Measurements from ENCODE around the gene RHO.
"Not testable (repeated sequence)": the region's sequence is repeated elsewhere in the genome, so short reads cannot be mapped to it uniquely, and the experiment has no call there.

The RHO gene

DNA sequence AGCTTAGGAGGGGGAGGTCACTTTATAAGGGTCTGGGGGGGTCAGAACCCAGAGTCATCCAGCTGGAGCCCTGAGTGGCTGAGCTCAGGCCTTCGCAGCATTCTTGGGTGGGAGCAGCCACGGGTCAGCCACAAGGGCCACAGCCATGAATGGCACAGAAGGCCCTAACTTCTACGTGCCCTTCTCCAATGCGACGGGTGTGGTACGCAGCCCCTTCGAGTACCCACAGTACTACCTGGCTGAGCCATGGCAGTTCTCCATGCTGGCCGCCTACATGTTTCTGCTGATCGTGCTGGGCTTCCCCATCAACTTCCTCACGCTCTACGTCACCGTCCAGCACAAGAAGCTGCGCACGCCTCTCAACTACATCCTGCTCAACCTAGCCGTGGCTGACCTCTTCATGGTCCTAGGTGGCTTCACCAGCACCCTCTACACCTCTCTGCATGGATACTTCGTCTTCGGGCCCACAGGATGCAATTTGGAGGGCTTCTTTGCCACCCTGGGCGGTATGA is at the start of gene RHO:
Gene RHO (plus strand): TSS at position 51 of the 512 bp plus-strand sequence. CDS start 95 bp downstream, at position 146.
- DNase-seq, result no peak

DNA sequence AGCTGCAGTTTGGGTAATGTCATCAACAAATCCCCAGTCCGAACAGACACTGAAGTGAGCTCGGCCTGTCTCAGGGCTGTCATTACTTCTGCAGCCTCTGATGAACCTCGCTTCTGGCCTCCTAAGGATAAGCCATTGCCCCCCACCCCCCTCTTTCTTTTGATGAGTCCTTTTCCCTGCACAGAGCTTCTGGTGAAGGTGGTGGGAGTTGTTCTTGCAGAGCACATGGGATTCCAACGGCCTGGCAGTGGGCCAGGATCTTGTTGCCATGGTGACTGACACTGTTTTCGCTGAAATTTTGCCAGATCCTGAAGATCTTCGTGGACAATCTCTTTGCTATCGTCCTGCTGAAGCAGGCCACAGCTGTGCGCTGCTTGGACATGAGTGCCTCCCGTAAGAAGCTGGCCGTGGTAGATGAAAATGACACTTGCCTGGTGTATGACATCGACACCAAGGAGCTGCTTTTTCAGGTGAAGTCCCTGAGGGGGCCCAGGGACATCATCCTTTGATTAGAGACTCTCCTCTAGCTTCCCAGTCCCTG is 47.1 kb upstream of the RHO start:
- not testable (repeated sequence) for DNase-seq

DNA sequence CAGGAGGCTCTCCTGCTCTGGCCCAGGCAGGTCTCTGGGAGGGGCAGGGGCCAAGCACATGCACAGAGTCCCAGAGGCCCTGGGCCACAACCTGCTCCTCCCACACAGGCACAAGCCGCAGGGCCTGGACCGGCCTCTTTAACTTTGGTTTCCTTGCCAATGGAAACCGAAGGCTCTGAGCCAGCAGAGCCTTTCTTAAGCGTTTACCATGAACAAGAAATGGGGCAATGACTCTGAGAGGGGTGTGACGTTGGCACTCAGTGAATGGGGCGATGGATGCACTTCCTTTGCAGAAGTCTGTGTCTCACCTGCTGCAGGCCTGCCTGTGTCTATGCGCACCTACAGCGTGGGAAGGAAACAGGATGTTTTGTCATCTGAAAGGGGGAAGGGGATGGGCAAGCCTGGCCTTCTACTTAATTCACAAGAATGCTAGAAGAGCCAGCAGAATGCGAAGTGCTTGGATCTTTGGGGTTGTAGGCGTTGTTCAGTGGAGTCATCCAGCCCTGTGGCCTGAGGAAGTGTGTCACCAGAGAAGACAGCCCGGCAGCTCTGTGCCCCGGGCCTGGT is 46.6 kb upstream of the RHO start:
- DNase-seq, result no peak

DNA sequence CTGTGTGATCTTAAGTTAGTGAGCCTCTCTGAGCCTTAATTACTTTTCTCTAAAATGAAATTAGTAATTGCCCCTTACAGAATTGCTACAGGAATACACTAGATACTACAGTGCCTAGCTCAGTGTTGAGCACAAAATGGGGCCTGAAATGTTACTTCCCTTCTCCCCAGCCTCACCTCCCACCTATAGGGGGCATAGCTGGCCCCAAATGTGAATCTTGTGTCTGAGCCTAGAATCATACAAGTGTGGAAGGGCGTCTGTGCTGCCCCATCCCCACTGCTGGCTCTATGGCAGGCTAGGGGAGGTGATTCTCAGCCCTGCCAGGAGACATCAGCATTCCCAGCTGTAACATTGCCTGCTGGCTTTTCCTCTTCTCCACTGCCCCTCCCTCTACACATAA is 45.7 kb upstream of the RHO start:
- no peak for DNase-seq

DNA sequence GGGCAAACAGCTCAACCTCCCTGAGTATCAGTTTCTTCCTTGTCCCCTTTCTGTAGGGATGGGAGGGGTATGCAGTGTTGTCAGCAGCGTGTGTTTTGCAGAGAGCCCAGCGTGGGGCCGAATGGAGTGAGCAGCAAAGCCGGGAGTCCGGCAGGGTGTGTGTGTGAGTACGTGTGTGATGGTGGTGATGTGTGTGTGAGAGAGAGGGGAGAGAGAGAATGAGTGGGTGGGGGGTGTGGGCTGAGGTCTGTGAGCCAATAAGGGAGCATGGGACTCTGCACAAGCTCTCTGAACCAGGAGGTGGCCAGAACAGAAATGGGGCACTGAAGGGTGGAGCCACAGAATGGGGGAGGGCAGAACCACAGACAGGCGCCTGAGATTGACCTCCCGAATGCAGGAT is 44.6 kb upstream of the RHO start:
- no peak for DNase-seq

DNA sequence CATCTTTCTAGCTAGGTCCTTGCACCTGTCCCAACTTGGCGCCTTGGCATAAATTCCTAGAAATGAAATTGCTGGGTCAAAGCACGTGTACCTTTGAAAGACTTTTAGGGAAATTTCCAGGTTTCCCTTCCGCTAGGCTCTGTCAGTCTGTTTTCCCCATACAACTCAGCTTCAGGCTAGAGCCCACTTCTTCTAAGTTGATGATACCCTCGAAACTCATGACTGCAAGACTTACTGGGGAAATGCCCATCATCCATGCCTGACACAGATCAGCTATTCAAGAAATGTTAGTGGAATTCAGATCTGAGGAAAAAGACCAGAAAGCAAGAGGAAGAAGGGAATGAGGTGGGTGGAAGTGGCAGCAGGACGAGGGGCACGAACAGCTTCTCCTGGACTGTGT is 43.3 kb upstream of the RHO start:
- DNase-seq, result not testable (repeated sequence)

DNA sequence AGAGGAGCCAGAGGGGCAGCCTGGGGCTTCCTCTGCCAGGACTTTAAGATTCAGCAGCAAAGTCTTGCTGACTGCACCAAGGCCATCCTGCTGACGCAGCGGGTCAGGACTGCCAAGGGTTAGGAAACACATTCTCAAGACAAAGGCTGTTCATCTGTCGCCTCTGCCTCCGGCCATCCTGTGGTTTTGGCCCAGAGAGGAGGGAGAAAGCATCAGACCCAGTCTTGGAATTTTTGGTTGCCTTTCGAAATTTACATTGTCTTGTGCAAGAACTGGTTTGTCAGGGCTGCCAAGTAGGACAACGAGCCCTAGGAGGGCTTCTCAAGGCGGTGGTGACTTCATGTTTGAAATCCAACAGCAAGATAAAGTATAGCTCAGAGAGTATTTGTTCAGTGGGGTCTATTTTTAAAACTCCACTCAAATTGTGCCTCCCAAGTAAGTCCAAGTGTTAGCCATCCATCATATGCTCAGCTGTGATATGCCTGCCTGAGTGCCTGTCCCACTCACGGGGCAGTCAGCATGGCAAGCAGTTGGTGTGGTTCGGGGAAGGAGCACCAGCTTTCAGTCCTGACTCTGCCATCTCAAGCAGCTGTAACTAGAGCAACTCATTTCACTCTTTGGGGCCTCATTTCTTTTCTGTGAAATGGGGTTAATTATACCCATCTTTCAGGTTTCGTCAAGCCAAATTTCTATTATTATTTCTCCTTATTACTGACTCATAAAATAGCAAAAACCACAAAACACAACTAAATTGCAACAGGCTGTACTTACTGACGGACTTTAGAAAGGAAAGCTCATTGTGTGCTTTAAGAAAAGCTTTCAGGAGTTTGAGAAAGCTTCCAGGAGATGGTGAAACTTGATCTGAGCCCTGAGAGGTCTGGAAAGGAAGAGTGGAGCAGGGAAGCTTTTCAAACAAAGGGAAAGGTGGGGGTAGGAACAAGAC is 42.4 kb upstream of the RHO start:
- DNase-seq, result peak; percentile 98

DNA sequence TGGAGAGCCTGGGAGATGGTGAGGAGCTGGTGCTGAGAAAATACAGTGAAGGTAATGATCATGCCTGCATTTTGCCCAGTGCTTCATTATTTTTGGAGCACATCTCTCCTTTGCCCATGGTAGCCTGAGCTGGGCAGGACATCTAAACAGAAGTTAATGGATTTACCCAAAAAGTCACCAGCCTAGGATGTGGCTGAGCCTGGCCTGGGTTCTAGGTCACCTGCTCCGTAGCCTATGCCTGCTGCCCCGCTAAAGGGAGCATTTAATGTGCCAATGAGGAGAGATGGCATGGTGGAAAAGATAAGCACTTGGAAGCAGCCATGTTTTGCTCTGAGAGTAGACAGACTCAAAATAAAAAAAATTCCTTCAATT is 41.8 kb upstream of the RHO start:
- no peak for DNase-seq

DNA sequence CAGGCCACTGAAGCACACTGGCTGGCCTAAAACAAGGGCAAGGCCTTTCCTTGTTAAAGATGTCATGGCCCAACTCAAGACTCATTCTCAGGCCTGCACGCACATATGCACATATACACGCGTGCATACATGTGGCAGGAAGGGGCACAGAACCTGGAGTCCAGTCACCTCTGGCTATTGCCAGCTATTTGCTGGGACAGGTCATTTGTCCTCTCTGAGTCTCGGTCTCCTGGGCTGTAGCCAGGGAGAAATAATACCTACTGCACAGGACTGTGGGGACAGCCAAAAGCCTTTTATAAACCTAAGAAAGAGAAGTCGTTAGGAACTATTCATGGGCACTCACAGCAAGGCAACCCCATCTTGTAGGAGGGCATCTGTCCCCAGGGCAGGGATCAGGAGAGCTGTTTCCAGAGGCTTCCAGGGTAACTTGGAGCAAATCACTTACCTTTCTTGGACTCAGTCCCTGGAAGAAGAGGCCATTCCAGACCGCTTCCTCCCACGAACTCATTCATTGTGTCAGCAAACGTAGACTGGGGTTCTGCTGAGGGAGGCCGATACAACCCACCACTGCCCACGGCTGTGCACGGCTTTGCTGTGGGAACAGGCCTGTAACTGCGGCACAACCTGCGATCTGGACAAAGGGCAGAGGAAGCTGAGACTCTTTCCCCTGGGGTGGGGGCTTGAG is 41.1 kb upstream of the RHO start:
- no peak for DNase-seq

DNA sequence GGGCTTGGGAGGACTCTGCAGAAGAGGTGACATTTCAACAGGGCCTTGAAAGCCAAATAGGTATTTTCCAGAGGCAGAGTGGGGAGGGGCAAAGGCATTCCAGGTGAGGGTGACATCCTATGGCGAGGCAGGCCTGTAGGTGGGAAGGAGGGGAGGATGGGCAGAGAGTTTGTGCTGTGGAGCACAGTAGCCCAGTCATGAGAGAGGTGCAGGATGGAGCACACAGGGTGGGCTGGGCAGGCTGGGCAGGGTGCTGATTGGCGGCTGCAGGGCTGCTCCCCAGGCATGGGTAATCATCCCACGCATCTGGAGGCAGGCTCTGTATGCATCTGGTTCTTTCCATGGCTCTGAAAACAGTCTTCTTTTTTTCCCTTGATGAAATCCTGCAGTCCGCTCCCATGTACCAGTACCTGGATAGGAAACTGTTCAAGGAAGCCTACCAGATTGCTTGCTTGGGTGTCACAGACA is 40.5 kb upstream of the RHO start:
- DNase-seq, result peak; percentile 89

DNA sequence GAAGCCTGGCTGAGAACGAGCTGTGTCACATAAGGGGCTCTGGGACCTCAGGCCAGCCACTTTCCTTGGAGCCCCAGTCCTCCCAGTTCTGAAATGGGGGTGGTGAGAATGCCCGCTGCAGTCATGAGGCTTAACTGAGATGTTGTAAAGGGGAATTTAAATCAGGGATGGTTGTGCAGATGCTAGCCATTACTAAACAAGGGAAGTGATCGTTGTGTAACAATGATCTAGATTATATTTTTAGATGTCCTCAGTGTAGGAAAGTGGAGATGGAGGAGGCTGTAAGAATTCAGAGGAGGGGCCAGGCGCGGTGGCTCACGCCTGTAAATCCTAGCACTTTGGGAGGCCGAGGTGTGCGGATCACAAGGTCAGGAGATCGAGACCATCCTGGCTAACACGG is 39.2 kb upstream of the RHO start:
- DNase-seq, result not testable (repeated sequence)

DNA sequence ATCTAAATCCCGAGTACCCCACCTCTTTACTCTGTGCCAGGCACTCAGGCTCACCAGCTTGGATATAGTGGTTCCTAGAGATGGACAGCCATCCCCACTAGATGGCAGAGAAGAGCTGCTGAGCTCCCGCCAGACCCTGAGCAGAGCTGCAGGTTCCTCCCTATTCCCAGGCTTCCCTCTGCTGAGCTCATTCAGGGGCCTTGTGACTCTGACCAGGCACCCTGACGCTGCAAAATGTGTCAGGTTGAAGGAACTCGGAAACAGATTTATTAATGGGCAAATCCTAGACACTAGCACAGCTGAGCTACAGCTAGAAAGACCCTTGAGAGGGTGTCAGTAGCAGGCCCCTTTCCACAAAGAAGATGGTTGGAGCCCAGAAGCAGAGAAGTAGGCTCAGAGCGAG is 38.2 kb upstream of the RHO start:
- DNase-seq, result peak; percentile 95

DNA sequence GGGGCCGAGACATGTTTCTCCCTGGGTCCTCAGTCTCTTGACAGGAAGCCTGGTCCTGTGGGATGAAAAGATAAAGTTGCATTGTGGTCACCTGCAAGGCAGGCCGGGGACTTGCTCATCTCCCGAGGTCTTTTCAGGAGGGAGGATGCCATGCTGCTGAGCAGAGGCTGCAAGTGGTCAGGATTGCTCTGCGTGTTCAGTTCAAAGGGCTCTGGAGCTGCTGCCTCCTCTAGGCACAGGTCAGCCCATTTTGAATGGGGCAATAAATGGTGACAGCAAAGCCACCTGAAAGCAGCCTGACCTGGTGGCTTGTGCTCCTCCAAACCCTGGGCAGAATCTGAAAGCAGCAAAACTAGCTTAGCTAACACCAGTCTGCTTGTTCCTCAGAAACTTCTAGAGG is 37.4 kb upstream of the RHO start:
- DNase-seq, result not testable (repeated sequence)

DNA sequence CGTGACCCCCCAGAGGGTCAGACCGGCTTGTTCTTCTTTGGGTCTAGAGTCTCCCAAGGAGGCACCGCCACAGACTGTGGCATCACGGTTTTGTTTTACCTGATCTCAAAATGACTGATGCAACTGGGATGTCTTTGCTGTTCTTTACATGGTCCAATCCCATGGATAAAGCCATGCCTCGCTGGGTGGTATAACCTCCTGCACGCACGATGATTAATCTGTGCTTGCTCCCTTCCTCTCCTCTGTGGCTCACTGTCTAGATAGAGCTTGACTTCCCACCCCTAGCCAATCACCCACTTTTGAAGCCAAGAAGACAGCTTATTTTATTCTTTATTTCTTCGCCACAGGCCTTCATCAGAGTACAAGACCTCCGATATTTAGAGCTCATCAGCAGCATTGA is 36.6 kb upstream of the RHO start:
- no peak for DNase-seq

DNA sequence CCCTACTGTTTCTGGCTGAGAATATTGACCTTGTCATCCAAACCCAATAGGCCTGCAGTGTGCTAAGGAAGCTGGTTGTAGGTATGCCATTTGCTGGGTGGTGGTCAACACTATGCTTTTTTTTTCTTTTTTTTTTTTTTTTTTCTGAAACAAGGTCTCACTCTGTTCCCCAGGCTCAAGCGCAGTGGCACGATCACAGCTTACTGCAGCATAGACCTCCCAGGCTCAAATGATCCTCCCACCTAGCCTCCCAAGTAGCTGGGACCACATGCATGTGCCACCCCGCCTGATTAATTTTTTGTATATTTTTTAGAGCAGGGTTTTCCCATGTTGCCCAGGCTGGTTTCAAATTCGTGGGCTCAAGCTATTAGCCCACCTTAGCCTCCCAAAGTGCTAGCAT is 35.7 kb upstream of the RHO start:
- DNase-seq, result no peak

DNA sequence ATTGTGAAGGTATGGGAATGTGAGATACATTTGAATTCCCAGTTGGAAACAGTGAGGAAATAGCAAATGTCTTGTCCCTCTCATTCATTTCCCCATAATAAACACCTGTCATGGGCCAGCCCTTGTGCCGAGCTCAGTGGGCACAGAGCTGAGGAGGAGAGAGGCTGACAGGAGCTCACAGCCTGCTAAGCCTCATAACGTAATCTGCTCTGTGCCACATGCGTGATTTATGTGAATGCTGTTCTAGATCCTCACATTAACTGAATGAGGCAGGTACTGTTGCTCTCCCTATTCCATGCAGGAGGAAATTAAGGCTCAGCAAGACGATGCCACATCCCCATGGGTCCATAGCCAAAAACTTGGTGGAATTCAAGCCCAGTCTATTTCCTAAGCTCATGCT is 35.2 kb upstream of the RHO start:
- DNase-seq, result no peak

DNA sequence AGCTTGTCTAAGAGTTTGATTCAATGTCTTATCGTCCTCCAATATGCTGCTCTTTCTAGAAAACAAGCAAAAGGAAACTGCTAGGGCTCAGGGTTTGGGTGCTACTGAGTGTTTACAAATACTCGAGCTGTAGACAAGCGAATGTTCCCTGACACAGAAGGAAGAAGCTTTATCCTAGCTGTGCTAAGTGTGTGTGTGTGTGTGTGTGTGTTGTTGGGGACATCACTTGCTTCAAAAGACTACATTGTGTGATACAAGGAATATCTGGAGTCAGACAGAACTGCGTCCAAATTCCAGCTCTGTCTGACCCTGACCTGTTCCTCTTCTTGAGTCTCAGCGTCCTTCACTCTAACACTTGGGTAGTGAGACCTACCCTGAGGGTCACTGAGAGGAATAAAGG is 33.9 kb upstream of the RHO start:
- DNase-seq, result not testable (repeated sequence)

DNA sequence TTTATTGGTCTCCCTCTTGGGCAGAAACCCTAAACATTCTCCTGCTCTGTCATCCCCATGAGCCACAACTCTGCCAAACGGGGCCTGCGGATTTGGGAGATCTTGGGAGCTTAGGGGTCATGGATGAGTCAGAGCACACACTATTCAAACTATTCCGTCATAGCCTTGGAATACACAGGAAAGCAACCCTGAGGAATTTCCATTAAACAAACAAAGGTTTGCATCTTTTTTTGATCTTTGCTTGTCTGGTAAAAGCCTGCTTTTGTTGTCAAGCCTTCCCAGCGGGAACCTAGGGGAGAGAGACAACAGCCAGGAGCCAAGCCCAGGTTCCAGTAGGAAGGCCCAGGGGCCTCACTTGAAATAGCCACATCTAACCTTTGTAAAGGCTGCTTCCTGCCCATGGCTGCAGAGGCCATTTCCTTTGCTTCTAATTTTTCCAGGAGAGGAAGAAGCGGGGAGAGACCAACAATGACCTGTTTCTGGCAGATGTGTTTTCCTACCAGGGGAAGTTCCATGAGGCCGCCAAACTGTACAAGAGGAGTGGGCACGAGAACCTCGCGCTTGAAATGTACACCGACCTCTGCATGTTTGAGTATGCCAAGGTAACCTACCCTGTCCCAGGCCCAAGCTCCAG is 33.3 kb upstream of the RHO start:
- peak; percentile 80 for DNase-seq

DNA sequence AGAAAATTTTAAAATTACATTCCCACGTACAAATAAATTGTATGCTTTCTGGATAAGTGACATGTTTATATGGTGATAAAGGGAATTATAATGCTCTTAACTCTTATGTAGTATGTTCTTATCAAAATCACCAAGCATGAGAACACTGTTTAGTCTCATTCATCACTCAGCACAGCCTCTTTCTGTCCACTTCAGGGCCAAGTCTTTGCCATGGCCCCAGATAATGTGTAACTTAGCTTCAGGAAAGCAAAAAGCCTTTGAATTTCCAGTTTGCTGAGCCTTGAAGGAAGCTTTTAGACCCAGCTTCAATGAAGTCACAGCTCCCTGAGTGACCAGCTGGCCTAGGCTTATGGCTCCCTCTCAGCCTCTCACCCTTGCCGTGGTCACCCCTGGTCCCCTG is 30.6 kb upstream of the RHO start:
- not testable (repeated sequence) for DNase-seq

DNA sequence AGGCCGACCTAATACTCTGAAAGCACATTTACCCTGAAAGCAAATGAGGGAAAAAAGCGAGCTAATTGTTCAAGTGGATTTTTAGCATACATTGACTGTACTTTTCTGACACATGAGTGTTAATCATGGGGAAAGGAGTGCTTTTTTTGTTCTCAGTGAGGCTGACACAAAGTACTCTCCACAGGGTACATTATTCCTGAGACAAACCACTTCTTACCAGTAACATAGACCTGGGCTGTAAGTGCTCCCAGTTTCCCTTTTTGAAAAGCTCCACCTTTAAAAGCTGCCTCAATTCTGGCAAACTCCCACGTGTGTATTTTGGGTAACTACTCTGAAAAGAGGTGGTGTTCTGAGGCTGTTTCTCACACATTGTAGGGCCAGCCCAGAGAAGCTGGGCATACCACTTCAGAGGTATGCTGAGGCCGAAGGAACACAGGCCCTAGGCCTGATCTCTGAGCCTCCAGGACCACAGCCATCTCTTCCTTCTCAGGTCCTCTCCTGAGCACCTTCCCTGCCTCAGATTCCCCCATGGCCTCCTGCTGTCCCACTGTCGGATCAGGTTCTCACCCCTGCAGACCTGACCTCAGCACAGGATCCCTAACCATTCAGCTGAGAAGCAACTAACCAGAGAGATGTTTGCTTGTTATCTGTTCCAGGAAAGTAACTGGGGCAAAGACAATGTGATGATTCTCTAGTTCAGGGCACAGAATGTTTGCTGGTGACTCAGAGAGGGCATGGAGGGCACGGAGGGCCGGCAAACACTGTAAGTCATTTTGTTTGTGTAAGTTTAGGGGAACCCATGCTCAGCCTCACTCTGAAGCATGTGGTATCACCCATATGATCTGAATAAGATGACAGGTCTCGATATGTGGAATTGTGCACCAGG is 29.6 kb upstream of the RHO start:
- DNase-seq, result not testable (repeated sequence)

DNA sequence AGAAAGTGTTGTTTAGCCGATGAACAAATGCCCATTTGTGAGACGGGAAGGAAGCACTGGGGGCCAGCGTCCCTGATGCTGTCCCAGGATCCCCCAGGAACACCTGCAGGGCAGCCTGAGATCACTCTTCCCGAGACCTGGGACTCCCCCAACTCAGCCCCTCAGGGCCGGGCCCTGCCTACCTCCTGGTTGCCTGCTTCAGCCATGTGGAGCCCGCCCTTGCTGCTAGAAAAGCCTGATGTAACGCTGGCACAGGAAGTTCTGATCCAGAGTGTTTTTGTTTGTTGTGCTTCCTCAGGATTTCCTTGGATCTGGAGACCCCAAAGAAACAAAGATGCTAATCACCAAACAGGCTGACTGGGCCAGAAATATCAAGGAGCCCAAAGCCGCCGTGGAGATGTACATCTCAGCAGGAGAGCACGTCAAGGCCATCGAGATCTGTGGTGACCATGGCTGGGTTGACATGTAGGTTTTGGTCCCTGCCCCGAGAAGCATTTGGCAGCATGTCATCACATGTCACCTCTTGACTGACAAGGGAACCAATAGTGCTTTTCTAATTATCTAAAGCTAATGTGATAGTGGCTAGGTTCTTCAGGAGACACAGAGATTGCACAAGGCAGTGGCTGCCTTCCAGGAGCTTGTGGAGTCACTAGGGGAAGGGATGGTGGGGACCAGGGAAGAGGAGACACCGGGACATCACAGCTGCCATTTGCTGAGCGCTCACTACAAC is 28.7 kb upstream of the RHO start:
- DNase-seq, result not testable (repeated sequence)

Data from islet precursor cell (in vitro differentiated cells).